ENCODE results near the gene ROR2.
"Not testable (repeated sequence)": the region's sequence is repeated elsewhere in the genome, so short reads cannot be mapped to it uniquely, and the experiment has no call there.

Gene ROR2

GRCh38 chr9:91558395-91558794 is 391.6 kb downstream of the ROR2 start:
- no peak for TF ChIP-seq CTCF (IDR thresholded peaks at IDR 0.05; ENCODE audit: extremely low read depth, missing control alignments)
- DNase-seq (ENCODE audit: low spot score) = no peak

- no peak for TF ChIP-seq CTCF (IDR thresholded peaks at IDR 0.05; ENCODE audit: extremely low read depth, missing control alignments)
Measured at GRCh38 chr9:91557327-91557726, 392.7 kb downstream of the ROR2 start.

GRCh38 chr9:91555132-91555531 is 394.9 kb downstream of the ROR2 start:
- no peak for DNase-seq (ENCODE audit: low spot score)

More at GRCh38 chr9:91557327-91557726, 392.7 kb downstream of the ROR2 start:
- no peak for DNase-seq (ENCODE audit: low spot score)

GRCh38 chr9:91549177-91549576 is 400.9 kb downstream of the ROR2 start:
- TF ChIP-seq CTCF (IDR thresholded peaks at IDR 0.05; ENCODE audit: extremely low read depth, missing control alignments) = no peak
- DNase-seq (ENCODE audit: low spot score) = no peak

More at GRCh38 chr9:91555132-91555531, 394.9 kb downstream of the ROR2 start:
- TF ChIP-seq CTCF (IDR thresholded peaks at IDR 0.05; ENCODE audit: extremely low read depth, missing control alignments) = no peak

- TF ChIP-seq CTCF (IDR thresholded peaks at IDR 0.05; ENCODE audit: extremely low read depth, missing control alignments) = no peak
- DNase-seq (ENCODE audit: low spot score) = no peak
Measured at GRCh38 chr9:91547081-91547480, 402.9 kb downstream of the ROR2 start.

- TF ChIP-seq CTCF (IDR thresholded peaks at IDR 0.05; ENCODE audit: extremely low read depth, missing control alignments) = no peak
- DNase-seq (ENCODE audit: low spot score) = no peak
Measured at GRCh38 chr9:91546574-91546973, 403.5 kb downstream of the ROR2 start.

- no peak for TF ChIP-seq CTCF (IDR thresholded peaks at IDR 0.05; ENCODE audit: extremely low read depth, missing control alignments)
- no peak for DNase-seq (ENCODE audit: low spot score)
Measured at GRCh38 chr9:91541734-91542133, 408.3 kb downstream of the ROR2 start.

- DNase-seq (ENCODE audit: low spot score) = not testable (repeated sequence)
Measured at GRCh38 chr9:91540506-91540905, 409.5 kb downstream of the ROR2 start.
